Common myeloid progenitor, CD34-positive (primary cell): Measurements from ENCODE around the gene PPP2R5D.

Source experiments
- CTCF ChIA-PET: fragments of 350-600 bp; sonication (Branson Sonifier 250); formaldehyde crosslinking; loops from one replicate; lab custom pipeline; 2021; ENCODE audit warnings: antibody characterized with exemption; lab: Charles Lee
- POLR2A ChIA-PET: fragments of 350-600 bp; sonication (Branson Sonifier 250); formaldehyde crosslinking; loops from one replicate; lab custom pipeline; 2021; ENCODE audit warnings: antibody characterized with exemption; lab: Charles Lee
- DNase-seq, 3 donors: peaks; one replicate each; pipeline versions ENCODE4 v3.0.0 to v3.0.0-alpha.2; 2013
- H3K27ac ChIP-seq, 2 experiments: 1 replicate in 1 of 2; 2 replicates in 1 of 2; pipeline ENCODE4 v1.7.0; 2013; ENCODE audit warnings: inconsistent platforms in 2 of 2, low read length in 2 of 2, mild to moderate bottlenecking in 2 of 2, low read depth in 1 of 2, moderate library complexity in 1 of 2; ENCODE audit not compliant: severe bottlenecking in 2 of 2, insufficient read depth in 1 of 2, poor library complexity in 1 of 2
- H3K27me3 ChIP-seq, 5 experiments: replicated peaks in 2 of 5; 1 replicate in 3 of 5; 2 replicates in 2 of 5; pipeline versions ENCODE4 v1.6.1 to v1.7.0; 2013; ENCODE audit warnings: low read length in 4 of 5, mild to moderate bottlenecking in 2 of 5, moderate library complexity in 2 of 5, inconsistent platforms in 1 of 5; ENCODE audit not compliant: insufficient read depth in 5 of 5, control insufficient read depth in 4 of 5
- H3K36me3 ChIP-seq, 4 experiments: 1 replicate in 2 of 4; 2 replicates in 2 of 4; pipeline versions ENCODE4 v1.6.1 to v1.7.0; 2013; ENCODE audit warnings: low read length in 3 of 4, control low read depth in 1 of 4, mild to moderate bottlenecking in 1 of 4; ENCODE audit not compliant: control insufficient read depth in 4 of 4, insufficient read depth in 4 of 4
- H3K4me1 ChIP-seq, 4 experiments: 1 replicate in 3 of 4; 2 replicates in 1 of 4; pipeline versions ENCODE4 v1.6.1 to v1.7.1; 2013; ENCODE audit warnings: low read length in 3 of 4, mild to moderate bottlenecking in 3 of 4, control low read depth in 1 of 4, inconsistent platforms in 1 of 4, moderate library complexity in 1 of 4; ENCODE audit not compliant: control insufficient read depth in 4 of 4, insufficient read depth in 4 of 4; ENCODE audit errors: control extremely low read depth in 1 of 4
- H3K4me3 ChIP-seq, 7 experiments: 1 replicate in 4 of 7; 2 replicates in 3 of 7; pipeline versions ENCODE4 v1.5.1 to v1.7.0; 2013; ENCODE audit warnings: mild to moderate bottlenecking in 7 of 7, low read length in 6 of 7, moderate library complexity in 6 of 7, inconsistent platforms in 2 of 7, low read depth in 2 of 7, control low read depth in 1 of 7; ENCODE audit not compliant: insufficient read depth in 4 of 7, control insufficient read depth in 1 of 7; ENCODE audit errors: extremely low read depth in 1 of 7
- H3K9me3 ChIP-seq, 5 experiments: 1 replicate in 4 of 5; 2 replicates in 1 of 5; pipeline versions ENCODE4 v1.6.1 to v1.7.1; 2013; ENCODE audit warnings: low read length in 4 of 5, mild to moderate bottlenecking in 2 of 5, inconsistent platforms in 1 of 5, low read depth in 1 of 5, moderate library complexity in 1 of 5; ENCODE audit not compliant: control insufficient read depth in 4 of 5, insufficient read depth in 2 of 5; ENCODE audit errors: control extremely low read depth in 1 of 5
- WGBS: methylation state at CpG from one replicate; pipeline ENCODE4 v1.1.5; 2013; ENCODE audit not compliant: insufficient coverage; 5-methylcytosine and 5-hydroxymethylcytosine counted together

PPP2R5D gene

DNA sequence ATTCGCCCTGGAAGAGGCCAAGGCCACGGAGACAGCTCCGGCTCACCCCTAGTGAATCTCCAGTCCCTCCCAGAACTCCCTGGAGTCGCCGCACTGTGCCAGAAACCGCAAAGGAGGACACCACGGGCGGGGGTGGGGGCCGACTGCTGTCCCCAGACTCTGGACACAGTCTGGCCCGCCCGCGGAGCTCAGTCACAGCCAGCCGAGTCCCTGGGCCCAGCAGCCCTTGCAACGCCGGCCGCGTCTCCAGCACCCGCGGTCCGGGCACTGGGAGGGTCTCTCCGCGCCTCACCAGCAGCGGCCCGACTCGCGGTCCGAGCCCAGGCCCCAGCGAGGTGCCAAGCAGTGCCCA is 5.9 kb upstream of the PPP2R5D start:
- CTCF ChIA-PET, result interaction anchor here (0.9 to 1.2 kb wide), 3 partner anchors 10 to 42 kb away, joined by 3 to 5 read pairs (median 4); no protein-coding TSS in a partner anchor
- Histone ChIP-seq H3K4me1 (peaks cover 9 to 20% (median 19%) of the 10 kb centered on the region in 4 experiments), H3K9me3 (no peaks in the 10 kb centered on the region), H3K36me3 (peaks cover 0 to 13% (median 8%) of the 10 kb centered on the region in 4 experiments), H3K27me3 (no peaks in the 10 kb centered on the region), H3K4me3 (peak overlapping the region; percentile 80 to 97 (median 91)), H3K27ac (peak overlapping the region; percentile 66 to 88)
- POLR2A ChIA-PET, result interaction anchor here (0.9 to 2.5 kb wide), 4 partner anchors 8 to 81 kb away, joined by 3 to 13 read pairs (median 4); partner anchors contain the start of genes CNPY3, CUL7, KLC4 and MRPL2
- WGBS, result under 1% methylated on average over 24 of the region's 28 CpGs
- peak in 1 of 3 donors; percentile 11 for DNase-seq

DNA sequence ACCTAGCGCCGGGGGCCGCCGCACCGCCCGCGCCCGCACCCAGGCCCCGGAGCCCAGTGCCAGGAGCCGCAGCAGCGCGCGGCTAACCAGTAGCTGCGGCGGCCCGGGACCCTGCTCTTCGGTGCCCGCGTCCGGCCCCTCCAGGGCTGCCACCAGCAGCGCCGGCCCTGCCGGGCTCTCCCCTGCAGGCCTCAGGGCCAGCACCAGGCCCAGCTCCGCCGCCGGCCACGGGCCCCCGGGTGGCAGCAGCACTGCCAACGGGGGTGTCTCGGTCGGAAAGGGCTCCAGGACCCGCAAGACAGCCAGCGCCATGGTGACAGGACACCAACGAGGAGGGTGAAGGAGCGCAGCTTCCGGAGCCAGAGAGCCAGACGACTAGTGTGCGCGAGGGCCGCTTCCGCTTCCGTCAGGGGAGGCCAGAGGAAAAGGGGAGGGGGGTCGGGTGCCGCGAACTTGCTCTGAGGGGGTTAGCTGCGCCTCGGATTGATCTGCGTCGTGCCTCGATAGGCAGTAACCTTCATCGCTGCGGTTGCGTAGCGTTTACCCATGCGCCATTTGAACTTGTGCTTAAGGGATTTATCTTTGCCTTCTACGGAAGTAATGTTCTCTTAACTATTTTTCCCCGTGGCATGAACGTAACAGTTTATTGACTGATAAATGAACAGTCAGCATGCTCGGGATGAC is 5.4 kb upstream of the PPP2R5D start, which contains the start of gene PEX6:
Gene PEX6, minus strand, starts transcription at position 343 of the 684 bp plus-strand sequence. Its CDS starts 31 bp downstream, at position 312.
- Histone ChIP-seq H3K4me1 (peaks cover 9 to 25% (median 24%) of the 10 kb centered on the region in 4 experiments), H3K27me3 (no peaks in the 10 kb centered on the region), H3K36me3 (peaks cover 0 to 11% (median 3%) of the 10 kb centered on the region in 4 experiments), H3K27ac (peak within 1 kb of the TSS; percentile 66 to 88), H3K9me3 (no peaks in the 10 kb centered on the region), H3K4me3 (peak within 1 kb of the TSS; percentile 80 to 97 (median 91))
- ChIA-PET POLR2A (interaction anchor here (0.9 to 2.5 kb wide), 4 partner anchors 9 to 80 kb away, joined by 3 to 13 read pairs (median 4); partner anchors contain the start of genes CNPY3, CUL7, KLC4 and MRPL2), CTCF (interaction anchor here (0.9 to 1.6 kb wide), 6 partner anchors 9 to 66 kb away, joined by 3 to 6 read pairs (median 4); no protein-coding TSS in a partner anchor)
- DNase-seq, result peak; percentile 92 to 95 (median 94)
- WGBS, result 0% methylated on average over 55 of the region's 59 CpGs

- Histone ChIP-seq H3K36me3 (peaks cover 0 to 8% (median under 1%) of the 10 kb centered on the region in 4 experiments), H3K27me3 (no peaks in the 10 kb centered on the region), H3K4me1 (peaks cover 9 to 27% (median 24%) of the 10 kb centered on the region in 4 experiments), H3K9me3 (no peaks in the 10 kb centered on the region), H3K4me3 (peak overlapping the region; percentile 80 to 97 (median 91)), H3K27ac (peak overlapping the region; percentile 66 to 88)
- ChIA-PET POLR2A (interaction anchor here (0.7 to 2.5 kb wide), 3 partner anchors 9 to 83 kb away, joined by 3 to 13 read pairs (median 7); partner anchors contain the start of gene CNPY3), CTCF (interaction anchor here (0.9 to 1.6 kb wide), 6 partner anchors 8 to 66 kb away, joined by 3 to 6 read pairs (median 4); no protein-coding TSS in a partner anchor)
- WGBS, result 46% methylated on average over 7 of the region's 9 CpGs
- peak in 2 of 3 donors; percentile 46 to 62 for DNase-seq
These were observed 4.7 kb upstream of the PPP2R5D start for GRCh38 chr6:42979523-42980177.

- DNase-seq, result no peak
- no peaks in the 10 kb centered on the region for H3K27me3 ChIP-seq
- CTCF ChIA-PET, result no interaction called here
- POLR2A ChIA-PET, result no interaction called here
- 100% methylated on average over 4 of the region's 5 CpGs for WGBS
- H3K4me3 ChIP-seq, result no peak overlapping the region
- no peak overlapping the region for H3K27ac ChIP-seq
- H3K4me1 ChIP-seq, result peaks cover 9 to 40% (median 36%) of the 10 kb centered on the region in 4 experiments
- H3K9me3 ChIP-seq, result no peaks in the 10 kb centered on the region
- H3K36me3 ChIP-seq, result no peaks in the 10 kb centered on the region
These were observed 2.5 kb upstream of the PPP2R5D start for GRCh38 chr6:42981836-42982235.

DNA sequence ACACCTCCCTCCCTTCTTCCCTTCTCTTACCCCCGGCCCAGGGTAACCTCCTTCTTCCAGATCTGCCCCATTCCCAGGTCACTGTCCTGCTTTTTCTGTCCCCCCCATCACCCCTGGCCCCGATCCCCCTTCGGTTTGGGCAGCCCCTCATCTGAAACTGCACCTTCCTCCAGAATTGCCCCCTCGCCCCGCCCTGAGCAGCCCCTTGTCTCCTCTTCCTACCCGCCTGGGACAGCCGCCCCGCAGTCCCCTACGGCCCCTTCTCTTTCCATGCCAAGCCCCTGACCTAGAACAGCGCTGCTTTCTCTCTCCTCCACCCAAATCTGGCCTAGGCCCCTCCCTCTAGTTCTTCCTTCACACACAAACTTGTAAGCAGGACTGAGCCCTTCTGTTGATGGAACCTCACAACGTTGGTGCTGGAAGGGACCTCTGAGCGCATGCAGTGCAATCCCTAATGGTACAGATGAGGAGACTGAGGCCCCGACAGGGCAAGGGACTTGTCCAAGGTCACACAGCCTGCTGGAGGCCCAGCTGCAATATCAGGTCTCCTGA is 630 bp downstream of the PPP2R5D start:
- peak in 2 of 3 donors; percentile 42 to 49 for DNase-seq
- ChIA-PET POLR2A (interaction anchor here (0.7 to 1.1 kb wide), 2 partner anchors 16 to 55 kb away, joined by 5 to 7 read pairs; partner anchors contain the start of gene CNPY3), CTCF (interaction anchor here (1.0 to 1.5 kb wide), 5 partner anchors 9 to 84 kb away, joined by 3 to 4 read pairs (median 3); partner anchors contain the start of gene CNPY3)
- Histone ChIP-seq H3K27ac (peak overlapping the region; percentile 78 to 79), H3K36me3 (peaks cover 0 to 27% (median 23%) of the 10 kb centered on the region in 4 experiments), H3K27me3 (no peaks in the 10 kb centered on the region), H3K4me3 (peak overlapping the region; percentile 72 to 90 (median 81)), H3K4me1 (peaks cover 2 to 24% (median 21%) of the 10 kb centered on the region in 4 experiments), H3K9me3 (no peaks in the 10 kb centered on the region)
- 17% methylated on average over 9 of the region's 13 CpGs for WGBS

DNA sequence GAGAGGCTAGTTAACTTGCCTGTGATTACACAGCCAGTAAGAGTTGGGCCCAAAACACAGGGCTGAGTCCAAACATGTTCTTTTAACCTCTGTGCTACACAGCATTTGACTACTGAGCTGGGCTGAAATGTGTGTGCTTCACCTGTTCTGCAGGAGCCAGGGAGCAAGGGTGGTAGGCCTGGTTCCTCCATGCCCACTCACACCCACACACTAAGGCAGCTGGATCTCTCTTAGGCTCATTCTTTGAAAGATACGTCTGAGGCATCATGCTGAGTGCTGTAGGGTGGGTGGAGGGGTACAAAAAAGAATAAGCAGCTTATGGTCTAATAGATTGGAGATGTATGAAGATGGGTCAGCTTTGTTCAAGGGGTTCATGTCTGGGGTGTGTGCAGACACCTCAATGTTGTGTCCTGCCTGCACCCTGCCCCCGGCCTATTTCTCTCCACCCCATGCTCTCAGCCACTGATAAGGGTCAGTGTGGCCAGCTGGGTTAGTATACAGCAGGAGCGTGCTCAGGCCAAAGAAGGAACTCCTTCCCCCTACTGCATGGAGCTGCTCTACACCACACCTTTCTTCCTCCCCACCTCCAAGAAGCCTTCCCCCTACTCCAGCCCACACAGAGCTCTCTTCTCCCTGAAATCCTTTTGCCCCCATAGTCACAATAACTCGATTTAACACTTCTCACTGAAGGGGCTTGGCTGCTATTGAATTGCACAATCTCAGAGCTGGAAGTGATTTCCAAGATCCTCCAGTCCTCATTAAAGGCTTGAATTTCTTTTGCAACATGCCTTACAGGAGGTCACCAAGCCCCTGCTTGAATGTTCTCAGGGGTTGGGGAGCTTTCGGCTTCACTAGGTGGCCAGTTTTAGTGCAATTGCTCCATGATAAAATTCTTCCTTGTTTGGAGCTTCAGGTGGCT is 3.4 kb downstream of the PPP2R5D start:
- POLR2A ChIA-PET, result no interaction called here
- DNase-seq, result no peak
- no peak overlapping the region for H3K4me3 ChIP-seq
- no peaks in the 10 kb centered on the region for H3K27me3 ChIP-seq
- H3K27ac ChIP-seq, result no peak overlapping the region
- whole genome bisulfite sequencing, result 98% methylated on average over 5 of the region's 5 CpGs
- CTCF ChIA-PET, result interaction anchor here (0.6 to 1.4 kb wide), 4 partner anchors 8 to 1410 kb away, joined by 3 to 5 read pairs (median 4); partner anchors contain the start of gene PEX6
- peaks cover 7 to 40% (median 33%) of the 10 kb centered on the region in 4 experiments for H3K36me3 ChIP-seq
- H3K9me3 ChIP-seq, result no peaks in the 10 kb centered on the region
- peaks cover 0 to 20% (median 17%) of the 10 kb centered on the region in 4 experiments for H3K4me1 ChIP-seq
